Right lobe of liver (tissue), 4 donors: Measurements from ENCODE around the gene SSH2.

Experiments used
- POLR2A ChIP-seq: fragments of 450-650 bp; IDR thresholded peaks from one replicate; pipeline ENCODE4 v1.6.1; 2017; ENCODE audit warnings: antibody characterized with exemption, mild to moderate bottlenecking
- TF ChIP-seq, protein P1 (sequence below), 4 donors: fragments of 200-600 bp in 3 of 4; fragments of 450-650 bp in 1 of 4; IDR thresholded peaks; one replicate each; pipeline versions ENCODE4 v1.5.1 to v1.8.0; 2016 to 2022; ENCODE audit warnings: antibody characterized with exemption in 4 of 4, mild to moderate bottlenecking in 2 of 4
- donor health status: DM: no; HTN: no; CAD: no.
- donor health status: DM: no; HTN: no; CAD: no.
- donor health status: DM: no; HTN: yes; CAD: no.

DNA sequence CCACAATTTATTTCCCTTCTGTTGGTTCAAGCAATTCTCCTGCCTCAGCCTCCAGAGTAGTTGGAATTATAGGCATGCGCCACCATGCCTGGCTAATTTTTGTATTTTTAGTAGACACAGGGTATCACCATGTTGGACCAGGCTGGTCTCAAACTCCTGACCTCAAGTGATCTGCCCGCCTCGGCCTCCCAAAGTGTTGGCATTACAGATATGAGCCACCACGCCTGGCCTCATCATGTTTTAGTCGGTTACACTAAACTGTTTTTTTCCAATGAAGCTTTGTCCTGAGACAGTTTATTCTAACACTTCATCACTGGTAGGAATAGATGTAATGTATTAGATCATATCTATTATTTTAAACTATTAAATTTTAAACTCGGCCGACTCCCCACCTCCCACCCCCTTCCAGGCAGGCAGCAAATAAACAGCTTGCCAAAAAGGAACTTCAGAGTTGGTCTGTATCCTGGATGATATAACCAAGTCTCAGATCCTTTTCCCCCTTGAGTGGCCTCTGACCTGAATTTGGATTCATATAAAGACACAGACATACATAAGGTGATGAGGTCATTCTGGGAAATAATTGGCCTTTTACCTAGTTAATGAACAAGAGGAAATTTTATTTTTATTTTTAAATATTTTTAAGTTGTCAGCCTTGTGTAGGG is 288.9 kb downstream of the SSH2 start:
- TF ChIP-seq, protein P1, sequence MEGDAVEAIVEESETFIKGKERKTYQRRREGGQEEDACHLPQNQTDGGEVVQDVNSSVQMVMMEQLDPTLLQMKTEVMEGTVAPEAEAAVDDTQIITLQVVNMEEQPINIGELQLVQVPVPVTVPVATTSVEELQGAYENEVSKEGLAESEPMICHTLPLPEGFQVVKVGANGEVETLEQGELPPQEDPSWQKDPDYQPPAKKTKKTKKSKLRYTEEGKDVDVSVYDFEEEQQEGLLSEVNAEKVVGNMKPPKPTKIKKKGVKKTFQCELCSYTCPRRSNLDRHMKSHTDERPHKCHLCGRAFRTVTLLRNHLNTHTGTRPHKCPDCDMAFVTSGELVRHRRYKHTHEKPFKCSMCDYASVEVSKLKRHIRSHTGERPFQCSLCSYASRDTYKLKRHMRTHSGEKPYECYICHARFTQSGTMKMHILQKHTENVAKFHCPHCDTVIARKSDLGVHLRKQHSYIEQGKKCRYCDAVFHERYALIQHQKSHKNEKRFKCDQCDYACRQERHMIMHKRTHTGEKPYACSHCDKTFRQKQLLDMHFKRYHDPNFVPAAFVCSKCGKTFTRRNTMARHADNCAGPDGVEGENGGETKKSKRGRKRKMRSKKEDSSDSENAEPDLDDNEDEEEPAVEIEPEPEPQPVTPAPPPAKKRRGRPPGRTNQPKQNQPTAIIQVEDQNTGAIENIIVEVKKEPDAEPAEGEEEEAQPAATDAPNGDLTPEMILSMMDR (IDR thresholded peaks at IDR 0.05), result no peak
- no peak for TF ChIP-seq POLR2A
